ENCODE results near the gene UBR2.

- TF ChIP-seq POLR2A (IDR thresholded peaks at IDR 0.05): no peak
- TF ChIP-seq CTCF (IDR thresholded peaks at IDR 0.05): no peak
Measured at GRCh38 chr6:42615518-42615917, 51.7 kb downstream of the UBR2 start.

Measured in thyroid gland (tissue), 4 donors.